HG02623 (cell line): ENCODE data around the gene DHRSX.
"Not testable (repeated sequence)": the region's sequence is repeated elsewhere in the genome, so short reads cannot be mapped to it uniquely, and the experiment has no call there.

Experiments used
- ATAC-seq: cut with Tn5 transposase; IDR thresholded peaks from one replicate; pipeline ENCODE4 v1.9.1; 2021; ENCODE audit warnings: moderate library complexity; ENCODE audit not compliant: unreplicated experiment

Gene DHRSX

GRCh38 chrX:2398064-2398656, 102.6 kb downstream of the DHRSX start:
- ATAC-seq = no peak

GRCh38 chrX:2397229-2398063, 103.3 kb downstream of the DHRSX start:
- ATAC-seq = no peak

- ATAC-seq = no peak
Observed at GRCh38 chrX:2395261-2395992, 105.3 kb downstream of the DHRSX start.

- ATAC-seq = no peak
Observed at GRCh38 chrX:2391869-2392606, 108.7 kb downstream of the DHRSX start.

- no peak for ATAC-seq
Observed at GRCh38 chrX:2390754-2391153, 110.0 kb downstream of the DHRSX start.

- not testable (repeated sequence) for ATAC-seq
Observed at GRCh38 chrX:2389731-2390130, 111.0 kb downstream of the DHRSX start.

- no peak for ATAC-seq
Observed at GRCh38 chrX:2389324-2389723, 111.5 kb downstream of the DHRSX start.

- ATAC-seq = no peak
Observed at GRCh38 chrX:2388669-2389068, 112.1 kb downstream of the DHRSX start.

- no peak for ATAC-seq
Observed at GRCh38 chrX:2387614-2388239, 113.0 kb downstream of the DHRSX start.

GRCh38 chrX:2385224-2385623, 115.6 kb downstream of the DHRSX start:
- no peak for ATAC-seq

- ATAC-seq = no peak
Observed at GRCh38 chrX:2384486-2384885, 116.3 kb downstream of the DHRSX start.

GRCh38 chrX:2383735-2384134, 117.0 kb downstream of the DHRSX start:
- ATAC-seq = no peak

GRCh38 chrX:2383144-2383543, 117.6 kb downstream of the DHRSX start:
- ATAC-seq = no peak

GRCh38 chrX:2382433-2383048, 118.2 kb downstream of the DHRSX start:
- ATAC-seq = not testable (repeated sequence)

- ATAC-seq = no peak
Observed at GRCh38 chrX:2376166-2376565, 124.6 kb downstream of the DHRSX start.

- no peak for ATAC-seq
Observed at GRCh38 chrX:2374086-2374485, 126.7 kb downstream of the DHRSX start.

- no peak for ATAC-seq
Observed at GRCh38 chrX:2373615-2374014, 127.2 kb downstream of the DHRSX start.

- no peak for ATAC-seq
Observed at GRCh38 chrX:2371026-2371711, 129.6 kb downstream of the DHRSX start.

- ATAC-seq = no peak
Observed at GRCh38 chrX:2370456-2370855, 130.3 kb downstream of the DHRSX start.

- ATAC-seq = no peak
Observed at GRCh38 chrX:2369206-2369605, 131.6 kb downstream of the DHRSX start.
